GM11168 (cell line): ENCODE data around the gene MBD5.

Experiments used
- in situ Hi-C: fragments of 300-500 bp; cut with MboI; formaldehyde crosslinking; loops from one replicate; pipeline ENCODE4 v1.12.0; 2022; ENCODE audit warnings: low sequenced_read_pairs; ENCODE audit not compliant: unreplicated experiment

MBD5 gene

DNA sequence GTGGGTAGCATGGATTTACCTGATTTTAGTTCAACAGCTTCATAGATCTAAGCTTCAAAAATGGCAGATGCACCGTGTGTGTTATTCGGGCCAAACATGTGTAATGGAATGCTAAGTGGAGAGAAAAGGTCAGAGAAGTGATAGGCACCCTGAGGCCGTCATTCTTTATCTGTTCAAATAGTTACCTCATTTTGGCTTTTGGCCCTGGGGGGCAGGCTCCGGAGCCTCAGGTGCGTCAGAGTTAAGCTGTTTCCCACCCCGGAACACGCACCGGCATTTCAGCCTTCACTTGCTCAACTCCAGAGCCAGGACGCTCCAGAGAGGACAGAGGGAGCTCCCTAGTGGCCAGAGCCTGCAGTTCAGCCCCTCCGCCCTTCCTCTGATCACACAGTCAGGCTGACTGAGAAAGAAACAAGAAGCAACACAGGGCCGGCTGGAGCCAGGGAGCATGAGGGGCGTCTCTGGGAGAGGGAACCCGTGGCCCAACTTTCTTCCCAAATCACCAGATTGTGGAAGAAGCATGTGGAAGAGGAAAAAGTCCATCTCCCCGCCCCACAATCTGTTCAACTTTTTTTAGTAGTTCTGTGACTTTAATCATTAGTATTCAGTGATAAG, 488.5 kb downstream of the MBD5 start:
- in situ Hi-C loops = no loop called here

DNA sequence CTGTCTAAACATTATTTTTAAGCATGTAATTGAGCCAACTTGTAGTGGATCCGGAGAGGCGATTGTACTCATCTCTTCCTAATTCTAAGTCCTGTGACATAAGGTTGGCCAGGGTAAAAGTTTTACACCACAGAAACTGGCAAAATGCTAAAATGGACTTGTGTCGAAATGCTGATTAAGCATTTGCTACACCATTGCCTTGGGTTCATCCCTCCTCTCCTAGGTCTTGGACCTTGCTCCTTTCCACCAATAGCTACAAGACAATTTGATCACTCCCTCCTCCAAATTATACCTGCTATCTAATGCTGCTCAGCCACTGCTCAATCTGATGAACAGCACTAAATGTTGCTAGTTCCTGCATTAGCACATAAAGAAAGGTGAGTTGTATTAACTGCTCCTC, 491.0 kb downstream of the MBD5 start:
- in situ Hi-C loops = loop anchor here (10.0 kb wide), 1 partner anchor 527 kb away; no protein-coding TSS in a partner anchor

DNA sequence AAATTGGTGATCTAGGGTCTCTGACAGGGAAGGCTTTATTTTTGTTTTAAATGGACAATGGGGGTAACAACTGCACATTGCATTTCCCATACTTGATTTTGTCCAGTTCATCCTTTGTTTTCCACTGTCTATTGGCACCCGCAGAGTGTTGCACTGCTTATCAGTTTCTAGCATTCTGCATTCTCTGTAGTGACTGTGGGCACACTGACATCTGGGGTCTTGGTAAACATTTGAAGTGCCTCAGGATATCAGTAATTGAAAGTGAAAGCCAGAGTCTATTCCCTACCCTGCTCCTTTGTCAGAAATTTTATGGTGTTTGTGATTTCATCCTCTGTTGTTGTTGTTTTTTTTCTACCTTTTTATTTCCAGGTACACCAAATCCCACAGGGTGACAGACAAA, 491.6 kb downstream of the MBD5 start:
- in situ Hi-C loops = loop anchor here (10.0 kb wide), 1 partner anchor 528 kb away; no protein-coding TSS in a partner anchor

DNA sequence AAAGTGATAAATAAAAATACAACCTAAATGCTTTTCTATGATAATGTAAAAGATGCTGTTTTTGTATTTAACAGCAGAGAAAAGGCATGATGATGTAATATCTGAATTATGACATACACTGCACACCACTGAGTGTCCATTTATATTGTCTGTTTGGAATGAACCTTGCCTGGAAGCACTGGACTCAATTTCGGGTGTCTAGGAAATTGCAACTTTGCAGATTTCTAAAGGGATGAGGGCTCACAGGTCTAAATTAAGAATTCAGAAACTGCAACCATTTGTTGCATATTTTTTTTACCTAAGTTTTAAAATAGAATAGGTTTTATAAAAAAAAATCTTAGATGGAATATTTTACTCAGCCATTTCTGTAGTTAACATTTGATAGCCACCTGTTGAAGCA, 492.5 kb downstream of the MBD5 start:
- in situ Hi-C loops = loop anchor here (10.0 kb wide), 1 partner anchor 529 kb away; no protein-coding TSS in a partner anchor

DNA sequence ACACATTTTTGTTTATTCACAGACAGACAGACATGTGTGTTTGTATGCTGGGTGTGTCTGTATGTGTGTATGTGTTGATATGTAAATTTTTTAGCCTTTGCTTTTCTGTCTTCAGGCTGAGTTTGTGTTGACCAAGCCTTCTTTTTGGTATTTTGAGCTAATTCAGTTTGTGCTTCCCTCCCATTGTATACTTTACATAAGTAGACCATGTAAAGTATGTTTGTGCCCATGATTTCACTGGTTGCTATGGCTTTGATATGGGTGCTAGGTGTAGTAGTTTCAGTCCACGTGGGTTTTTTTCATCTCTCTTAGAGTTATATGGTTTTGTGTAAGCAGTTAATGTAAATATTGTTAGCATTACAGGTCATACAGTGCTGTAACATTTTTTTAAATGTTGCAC, 494.2 kb downstream of the MBD5 start:
- in situ Hi-C loops = loop anchor here (10.0 kb wide), 1 partner anchor 530 kb away; no protein-coding TSS in a partner anchor

DNA sequence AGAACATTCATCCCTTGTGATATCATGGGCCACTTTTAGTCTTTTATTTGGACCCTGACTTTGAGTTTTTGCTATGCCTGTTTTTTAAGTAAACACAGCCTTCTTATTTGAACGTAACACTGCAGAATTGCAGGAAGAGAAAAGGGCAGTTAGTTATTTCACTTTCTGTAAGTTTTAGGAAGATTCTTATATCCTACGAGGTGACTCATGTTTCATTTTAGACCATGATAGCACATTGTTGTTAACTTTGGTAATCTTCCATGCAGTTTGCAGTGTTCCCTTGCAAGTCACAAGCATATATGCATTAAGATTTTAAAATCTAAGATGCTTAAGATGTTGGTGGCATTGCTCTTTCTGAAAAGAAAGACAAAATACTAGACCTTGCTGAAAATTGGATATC, 495.1 kb downstream of the MBD5 start:
- in situ Hi-C loops = loop anchor here (10.0 kb wide), 1 partner anchor 531 kb away; no protein-coding TSS in a partner anchor

DNA sequence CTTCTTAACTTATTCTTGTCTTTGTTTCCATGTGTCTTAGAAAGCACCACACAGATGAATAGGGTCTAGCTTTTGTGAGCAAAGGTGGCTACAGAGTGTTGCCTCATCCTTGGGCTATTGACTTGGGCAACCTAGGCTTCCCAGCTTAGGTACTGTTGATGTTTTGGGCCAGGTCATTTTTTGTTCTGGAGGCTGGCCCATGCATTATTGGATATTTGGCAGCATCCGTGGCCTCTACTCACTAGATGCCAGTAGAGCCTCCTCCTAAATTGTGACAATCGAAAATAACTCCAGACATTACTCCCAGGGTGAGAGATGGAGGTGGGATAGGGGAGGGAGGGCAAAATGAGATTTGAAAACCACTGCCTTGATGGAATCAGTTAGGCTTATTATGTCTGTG, 496.4 kb downstream of the MBD5 start:
- in situ Hi-C loops = loop anchor here (10.0 kb wide), 1 partner anchor 532 kb away; no protein-coding TSS in a partner anchor

DNA sequence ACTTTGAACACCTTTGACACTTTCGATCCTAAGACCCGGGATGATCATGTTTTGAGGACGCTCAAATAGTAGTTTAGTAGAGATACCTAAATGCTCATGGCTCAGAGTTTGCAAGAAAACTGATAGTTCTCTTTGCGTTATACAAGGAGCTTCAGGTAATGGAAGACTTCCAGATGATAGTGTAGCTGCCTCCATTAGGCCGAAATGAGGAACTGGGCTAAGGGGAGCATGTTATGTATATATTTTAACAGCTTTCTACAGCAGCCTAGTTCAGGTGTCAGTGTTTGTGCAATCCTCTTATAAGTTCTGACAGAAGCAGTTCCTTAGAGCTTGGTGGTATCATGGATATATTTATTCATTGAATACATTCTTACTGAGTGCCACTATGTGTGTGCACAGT, 496.9 kb downstream of the MBD5 start:
- in situ Hi-C loops = loop anchor here (10.0 kb wide), 1 partner anchor 533 kb away; no protein-coding TSS in a partner anchor

DNA sequence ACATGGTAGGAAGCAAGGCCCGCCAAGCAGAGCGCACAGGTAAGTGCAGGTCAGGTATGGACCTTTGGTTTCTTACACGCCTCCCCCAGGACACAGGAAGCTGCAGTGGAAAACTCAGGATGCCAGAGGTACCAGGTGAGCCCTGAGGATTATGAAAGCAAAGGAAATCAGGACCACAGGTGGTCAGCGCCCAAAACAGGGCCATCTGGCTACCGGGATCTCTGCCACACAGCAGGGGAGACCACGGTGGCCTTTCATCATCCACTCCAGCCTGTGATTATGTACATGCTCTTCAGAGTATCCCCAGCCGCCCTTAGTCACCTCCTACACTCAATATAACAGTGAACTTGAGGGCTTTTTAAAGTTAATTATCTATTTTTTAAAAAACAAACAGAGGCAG, 498.1 kb downstream of the MBD5 start:
- in situ Hi-C loops = loop anchor here (10.0 kb wide), 1 partner anchor 534 kb away; no protein-coding TSS in a partner anchor

DNA sequence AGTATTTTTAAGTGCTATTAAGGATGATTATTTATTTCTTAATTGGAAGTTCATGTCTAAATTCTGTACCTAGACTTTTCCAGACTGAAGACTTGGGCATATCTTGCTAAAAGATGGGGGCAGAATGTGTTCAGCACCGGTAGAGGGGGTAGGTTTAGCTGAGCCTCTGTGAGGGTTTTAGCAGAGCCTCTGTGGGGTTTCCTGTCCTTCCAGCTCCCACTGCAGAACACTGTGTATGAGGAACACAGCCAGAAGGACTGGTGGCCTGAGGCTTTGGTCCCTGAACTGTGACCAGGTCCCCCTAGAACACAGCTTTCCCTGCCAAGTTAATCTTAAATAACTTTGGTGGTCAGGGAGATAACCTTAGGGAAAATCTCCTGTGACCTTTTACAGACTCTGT, 500.3 kb downstream of the MBD5 start:
- in situ Hi-C loops = no loop called here

DNA sequence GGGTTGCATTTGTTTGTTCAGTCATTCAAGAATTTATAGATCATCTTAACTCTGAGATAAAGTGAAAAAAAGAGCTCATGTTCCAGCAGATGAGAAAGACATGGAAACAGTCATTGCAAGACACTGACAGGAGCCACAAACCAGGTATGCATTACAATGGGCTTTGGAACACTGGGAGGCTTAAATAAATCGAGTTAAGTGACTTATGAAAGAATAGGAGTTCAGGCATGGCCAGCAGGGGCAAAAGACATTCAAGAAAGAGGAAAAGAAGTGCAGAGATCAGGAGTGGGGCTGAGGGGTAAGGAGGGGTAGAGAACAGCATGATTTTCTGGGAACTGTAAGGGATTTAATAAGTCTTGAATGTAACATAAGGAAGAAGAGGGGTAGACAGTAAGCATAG, 502.4 kb downstream of the MBD5 start:
- in situ Hi-C loops = no loop called here

DNA sequence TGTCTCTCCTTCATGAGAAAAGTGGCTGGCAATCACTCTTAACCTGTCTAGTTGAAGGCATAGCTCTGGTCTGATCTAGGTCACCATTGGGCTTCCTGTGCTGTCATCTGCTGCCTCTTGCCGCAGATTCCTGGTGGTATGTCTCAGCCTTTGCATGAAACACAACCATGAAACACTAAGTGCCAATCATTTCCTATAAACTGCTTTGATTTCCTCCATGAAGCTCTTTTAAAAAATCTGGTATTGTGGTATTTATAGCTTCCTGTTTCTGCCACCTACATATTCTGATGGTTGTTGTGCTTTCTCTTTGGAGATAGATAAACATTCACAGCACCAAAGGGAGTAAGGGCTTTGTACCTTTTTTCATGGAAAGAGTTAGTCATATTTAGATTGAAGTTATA, 503.6 kb downstream of the MBD5 start:
- in situ Hi-C loops = no loop called here

DNA sequence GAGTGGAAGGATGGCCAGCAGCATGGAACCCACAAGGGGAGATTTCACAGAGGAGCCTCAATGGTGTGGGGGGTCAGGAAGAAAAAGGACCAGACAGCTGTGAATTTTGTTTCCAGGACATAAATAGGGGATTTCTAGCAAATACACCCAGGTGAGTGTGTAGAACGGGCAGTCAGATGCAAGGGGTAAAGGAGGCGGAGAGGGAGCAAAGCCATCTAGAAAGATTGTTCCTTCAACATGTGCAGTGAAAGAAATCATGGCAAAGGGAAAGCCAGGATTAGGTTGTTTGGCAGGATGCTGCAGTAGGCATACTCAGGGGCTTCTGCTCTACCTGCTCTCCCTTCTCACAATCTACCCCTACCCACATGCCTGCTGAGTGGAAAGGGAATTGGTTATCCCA, 504.2 kb downstream of the MBD5 start:
- in situ Hi-C loops = no loop called here

DNA sequence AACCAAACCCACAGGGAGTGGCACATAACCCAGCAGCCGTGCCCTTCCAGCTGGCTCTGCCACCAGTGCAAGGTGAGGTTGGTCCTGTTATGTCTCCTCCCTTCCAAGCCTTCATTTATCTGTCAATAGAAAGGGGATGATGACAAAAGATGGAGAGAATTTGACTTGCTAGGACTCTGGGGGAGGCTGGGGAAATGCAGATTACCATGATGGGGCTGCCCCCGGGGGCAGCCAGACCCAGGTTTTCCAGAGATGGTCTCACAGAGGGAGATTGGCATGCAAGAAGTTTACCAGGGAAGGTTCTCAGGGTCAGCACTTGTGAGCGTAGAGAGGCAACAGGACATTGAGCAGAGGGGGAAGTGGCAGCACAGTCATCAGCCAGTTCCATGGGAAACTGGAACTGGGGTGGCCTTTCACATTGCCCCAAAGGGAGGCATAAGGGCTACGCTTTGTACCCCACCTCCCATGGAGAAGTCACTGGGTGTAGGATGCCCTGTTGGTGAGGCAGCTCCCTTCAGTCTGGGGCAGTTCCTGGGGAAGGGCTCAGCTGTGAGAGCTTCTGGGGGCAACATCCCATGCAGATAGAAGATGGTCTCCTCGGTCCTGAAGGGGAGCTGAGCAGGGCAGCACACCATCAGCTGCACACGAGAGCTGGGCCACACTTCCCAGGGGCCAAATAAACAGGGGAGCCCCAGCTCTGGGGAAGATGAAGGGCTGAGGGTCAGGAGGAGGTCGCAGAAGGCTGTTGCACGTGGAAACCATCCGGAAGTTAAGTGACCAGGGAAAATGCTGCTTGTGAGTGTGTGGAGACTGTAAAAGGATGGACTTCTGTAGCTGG, 505.8 kb downstream of the MBD5 start:
- in situ Hi-C loops = no loop called here

DNA sequence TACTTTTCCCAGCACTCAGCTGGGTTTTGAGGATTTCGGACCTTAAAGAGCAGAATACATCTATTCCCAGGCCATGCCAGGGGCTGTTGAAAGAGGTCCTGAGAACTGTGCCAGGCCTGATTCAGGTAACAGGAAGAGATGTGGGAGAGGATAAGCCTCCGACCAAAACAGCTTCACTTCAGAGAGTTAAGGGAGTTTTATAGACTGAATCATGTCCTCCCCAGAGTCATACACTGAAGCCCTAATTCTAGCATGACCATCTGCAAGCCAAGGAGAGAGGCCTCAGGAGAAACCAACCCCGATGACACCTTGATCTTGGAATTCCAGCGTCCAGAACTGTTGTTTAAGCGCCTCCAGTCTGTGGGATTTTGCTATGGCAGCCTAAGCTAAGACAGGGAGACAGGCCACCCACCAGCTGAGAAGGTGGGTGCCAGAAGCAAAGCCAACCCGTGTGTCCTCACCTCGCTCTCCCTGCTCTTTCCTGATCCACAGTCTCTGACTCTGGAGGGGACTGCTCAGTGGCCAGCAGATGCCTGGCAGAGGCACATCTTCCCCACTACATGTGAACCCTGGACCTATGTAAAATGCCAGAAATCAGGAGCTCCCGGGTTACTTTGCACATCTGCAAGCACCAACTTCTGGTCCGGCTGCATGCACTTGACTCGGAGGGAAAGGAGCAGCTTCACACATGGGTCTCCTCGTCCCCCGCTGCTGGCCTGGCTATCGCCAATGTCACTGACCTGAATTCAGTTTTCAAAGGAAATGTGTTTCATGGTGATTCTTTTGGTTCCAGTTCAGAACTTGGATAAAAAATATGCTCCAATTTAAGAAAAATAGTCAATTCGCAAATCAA, 506.8 kb downstream of the MBD5 start:
- in situ Hi-C loops = no loop called here

DNA sequence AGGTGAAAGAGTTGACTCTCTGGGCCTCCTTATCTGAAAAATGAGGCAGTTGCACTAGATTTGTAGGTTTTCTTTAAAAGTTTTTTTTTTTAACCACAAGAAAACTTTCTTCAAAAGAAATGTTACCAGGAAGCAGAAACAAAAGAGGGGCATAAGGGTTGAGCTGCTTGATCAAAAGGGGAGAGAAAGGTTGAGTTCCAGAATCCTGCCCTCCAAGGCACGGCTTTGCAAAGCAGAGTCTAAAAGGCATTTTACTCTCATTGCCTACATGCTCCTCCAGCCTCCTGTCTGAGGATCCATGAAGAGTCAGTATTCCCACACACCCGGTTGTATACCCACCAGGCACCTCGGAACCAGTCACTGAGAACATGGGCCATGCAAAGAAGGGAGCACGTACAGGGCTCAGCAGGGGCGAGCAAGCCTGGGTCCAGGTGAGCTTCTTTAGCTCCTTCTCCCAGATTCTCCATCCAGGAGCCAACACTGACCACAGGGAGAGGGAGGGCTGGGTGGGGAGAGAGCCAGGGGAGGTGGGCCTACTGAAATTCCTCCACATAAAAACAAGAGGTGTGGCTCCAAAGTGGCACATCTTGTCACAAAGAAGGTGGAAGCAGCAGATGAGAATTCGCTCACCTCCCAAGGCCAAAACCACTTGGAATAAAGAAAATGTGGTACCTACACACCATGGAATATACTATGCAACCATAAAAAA, 507.6 kb downstream of the MBD5 start:
- in situ Hi-C loops = no loop called here

DNA sequence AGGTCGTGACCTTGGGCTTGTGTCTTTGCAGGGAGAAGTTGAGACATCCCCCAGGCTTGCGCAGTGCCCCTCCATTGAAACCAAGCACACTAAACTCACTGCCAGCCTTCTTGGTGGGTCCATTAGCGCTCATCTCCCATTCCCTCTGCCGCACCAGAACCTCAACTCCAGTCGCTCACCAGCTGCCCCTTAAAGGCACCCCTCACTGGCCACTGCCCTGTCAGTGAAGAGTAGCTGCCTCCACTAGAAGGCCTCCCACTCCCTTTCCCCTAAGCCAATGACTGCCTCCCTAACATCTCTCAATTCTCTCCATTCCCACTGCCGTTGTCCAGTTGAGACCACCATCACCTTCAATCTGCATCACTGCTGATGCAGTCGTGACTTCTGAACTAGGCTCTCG, 508.9 kb downstream of the MBD5 start:
- in situ Hi-C loops = no loop called here

DNA sequence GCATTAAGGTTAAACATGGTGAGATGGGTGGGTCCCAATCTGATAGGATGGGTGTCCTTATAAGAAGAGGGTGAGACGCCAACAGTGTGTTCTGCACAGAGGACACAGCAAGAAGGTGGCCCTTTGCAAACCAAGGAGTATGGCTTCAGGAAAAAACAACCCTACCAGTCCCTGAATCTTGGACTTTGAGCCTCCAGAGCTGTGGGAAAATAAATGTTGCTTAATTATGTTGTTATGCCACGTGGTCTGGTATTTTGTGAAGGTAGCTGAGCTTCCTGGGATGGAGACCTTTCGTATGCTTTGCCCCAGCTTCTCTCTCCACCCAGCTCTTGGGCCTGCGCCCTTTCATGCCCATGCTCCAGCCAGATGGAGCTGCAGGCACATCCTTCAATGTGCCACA, 509.5 kb downstream of the MBD5 start:
- in situ Hi-C loops = no loop called here

DNA sequence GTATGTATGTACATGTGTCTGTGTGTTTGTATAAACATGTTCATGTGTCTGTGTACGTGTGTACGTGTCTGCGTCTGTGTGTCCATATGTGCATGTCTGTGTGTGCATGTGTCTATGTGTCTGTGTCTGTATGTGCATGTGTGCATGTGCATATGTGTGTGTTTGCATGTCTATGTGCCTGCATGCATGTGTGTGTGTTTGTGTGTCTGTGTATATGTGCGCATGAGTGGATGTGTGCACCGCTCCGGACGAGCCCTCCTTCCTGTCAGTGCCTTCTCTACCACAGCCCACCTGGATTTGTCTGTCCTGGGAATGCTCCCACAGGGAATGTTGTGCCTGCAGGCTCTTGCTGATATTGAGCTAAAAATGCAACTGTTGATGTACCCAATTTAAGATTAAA, 510.3 kb downstream of the MBD5 start:
- in situ Hi-C loops = no loop called here
